HL-60 (cell line): ENCODE data around the gene TXNDC2.

Experiments
- POLR2AphosphoS5 ChIP-seq: IDR thresholded peaks from 2 replicates; pipeline ENCODE4 v1.6.1; 2012; ENCODE audit warnings: low read depth
- TF ChIP-seq, protein P1 (sequence below): IDR thresholded peaks from one replicate; pipeline ENCODE4 v1.5.1; 2011; ENCODE audit warnings: low read length, control low read depth, inconsistent platforms; ENCODE audit not compliant: insufficient read depth

DNA sequence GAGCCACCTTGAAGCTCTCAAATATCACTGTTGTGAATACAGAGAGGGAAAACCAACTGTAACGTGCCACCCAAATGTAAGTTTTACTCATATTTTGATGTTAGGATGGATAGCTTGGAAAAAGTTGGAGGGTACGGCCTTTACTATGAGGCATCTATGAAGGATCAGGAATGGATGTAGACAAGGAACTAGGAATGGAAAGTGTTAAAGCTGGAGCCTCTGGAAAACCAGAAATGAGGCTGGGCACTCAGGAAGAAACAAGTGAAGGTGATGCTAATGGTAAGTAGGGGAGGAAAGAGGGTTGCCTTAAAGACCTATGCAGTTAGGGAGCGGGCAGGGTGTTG is 204 bp downstream of the TXNDC2 start:
- TF ChIP-seq, protein P1, sequence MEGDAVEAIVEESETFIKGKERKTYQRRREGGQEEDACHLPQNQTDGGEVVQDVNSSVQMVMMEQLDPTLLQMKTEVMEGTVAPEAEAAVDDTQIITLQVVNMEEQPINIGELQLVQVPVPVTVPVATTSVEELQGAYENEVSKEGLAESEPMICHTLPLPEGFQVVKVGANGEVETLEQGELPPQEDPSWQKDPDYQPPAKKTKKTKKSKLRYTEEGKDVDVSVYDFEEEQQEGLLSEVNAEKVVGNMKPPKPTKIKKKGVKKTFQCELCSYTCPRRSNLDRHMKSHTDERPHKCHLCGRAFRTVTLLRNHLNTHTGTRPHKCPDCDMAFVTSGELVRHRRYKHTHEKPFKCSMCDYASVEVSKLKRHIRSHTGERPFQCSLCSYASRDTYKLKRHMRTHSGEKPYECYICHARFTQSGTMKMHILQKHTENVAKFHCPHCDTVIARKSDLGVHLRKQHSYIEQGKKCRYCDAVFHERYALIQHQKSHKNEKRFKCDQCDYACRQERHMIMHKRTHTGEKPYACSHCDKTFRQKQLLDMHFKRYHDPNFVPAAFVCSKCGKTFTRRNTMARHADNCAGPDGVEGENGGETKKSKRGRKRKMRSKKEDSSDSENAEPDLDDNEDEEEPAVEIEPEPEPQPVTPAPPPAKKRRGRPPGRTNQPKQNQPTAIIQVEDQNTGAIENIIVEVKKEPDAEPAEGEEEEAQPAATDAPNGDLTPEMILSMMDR = no peak
- no peak for TF ChIP-seq POLR2AphosphoS5
